ENCODE data around the gene SNTG2.

Gene SNTG2

GRCh38 chr2:926896-927295 is 23.8 kb upstream of the SNTG2 start:
- no peak for DNase-seq (ENCODE audit: low spot score)

DNA sequence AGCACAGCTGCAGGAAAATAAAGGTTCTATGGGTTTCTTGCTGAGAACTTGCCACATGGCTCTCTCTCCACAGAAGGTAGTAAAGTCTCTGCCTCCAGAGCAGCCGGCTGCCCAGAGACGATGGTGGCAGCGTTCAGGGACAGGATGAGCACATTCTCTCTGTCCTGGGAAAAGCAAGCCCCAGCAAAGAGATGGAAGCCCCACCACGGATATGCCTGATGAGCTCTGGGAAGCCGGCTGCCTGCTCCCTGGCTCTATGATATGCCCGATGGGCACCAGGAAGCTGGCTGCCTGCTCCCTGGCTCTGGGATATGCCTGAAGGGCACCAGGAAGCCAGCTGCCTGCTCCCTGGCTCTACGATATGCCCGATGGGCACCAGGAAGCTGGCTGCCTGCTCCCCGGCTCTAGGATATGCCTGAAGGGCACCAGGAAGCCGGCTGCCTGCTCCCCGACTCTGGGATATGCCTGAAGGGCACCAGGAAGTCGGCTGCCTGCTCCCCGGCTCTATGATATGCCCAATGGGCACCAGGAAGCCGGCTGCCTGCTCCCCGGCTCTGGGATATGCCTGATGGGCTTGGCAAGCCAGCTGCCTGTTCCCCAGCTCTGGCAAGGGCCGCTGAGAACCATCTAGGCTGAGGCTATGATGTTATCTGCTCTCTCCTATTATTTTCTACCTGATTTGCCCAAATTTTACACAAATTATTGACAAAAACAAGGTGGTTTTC is 21.5 kb upstream of the SNTG2 start:
- DNase-seq (ENCODE audit: low spot score) = no peak

DNA sequence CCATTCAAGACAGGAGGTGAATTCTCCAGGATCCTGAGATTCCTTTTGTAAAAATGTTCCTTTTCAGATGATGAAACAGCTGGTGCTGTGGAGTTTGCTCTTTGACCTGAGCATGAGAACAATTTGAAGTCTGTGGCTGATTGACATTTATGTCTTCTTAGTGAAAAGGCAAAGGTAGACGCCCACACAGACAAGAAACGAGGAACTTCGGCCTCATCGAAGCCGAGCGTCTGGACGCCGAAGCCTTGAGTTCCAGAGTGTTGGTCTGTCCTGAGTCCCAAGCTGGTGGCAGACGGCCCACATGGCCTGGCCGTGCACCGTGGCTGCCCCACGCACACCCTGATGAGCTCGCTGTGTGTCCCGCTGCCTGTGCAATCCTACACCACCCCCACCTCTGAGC is 20.7 kb upstream of the SNTG2 start:
- DNase-seq (ENCODE audit: low spot score) = no peak

DNA sequence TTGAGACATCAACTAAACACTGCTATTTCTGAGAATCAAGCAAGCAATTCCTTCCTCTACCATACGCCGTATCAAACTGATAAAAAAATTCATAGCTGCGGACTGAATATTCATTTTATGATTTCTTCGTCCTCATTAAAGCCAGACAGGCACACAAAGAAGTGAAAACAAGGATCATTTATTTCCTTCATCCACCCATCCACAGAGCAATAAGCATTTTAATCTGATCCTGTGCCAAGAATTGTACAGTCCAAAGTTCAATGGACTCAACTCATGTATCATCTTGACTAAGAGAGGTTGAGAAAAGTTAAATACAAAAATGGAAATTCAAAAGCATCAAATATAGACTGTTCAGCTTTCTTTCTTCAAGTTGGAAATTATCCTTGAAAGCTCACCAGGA is 19.7 kb upstream of the SNTG2 start:
- no peak for DNase-seq (ENCODE audit: low spot score)

DNA sequence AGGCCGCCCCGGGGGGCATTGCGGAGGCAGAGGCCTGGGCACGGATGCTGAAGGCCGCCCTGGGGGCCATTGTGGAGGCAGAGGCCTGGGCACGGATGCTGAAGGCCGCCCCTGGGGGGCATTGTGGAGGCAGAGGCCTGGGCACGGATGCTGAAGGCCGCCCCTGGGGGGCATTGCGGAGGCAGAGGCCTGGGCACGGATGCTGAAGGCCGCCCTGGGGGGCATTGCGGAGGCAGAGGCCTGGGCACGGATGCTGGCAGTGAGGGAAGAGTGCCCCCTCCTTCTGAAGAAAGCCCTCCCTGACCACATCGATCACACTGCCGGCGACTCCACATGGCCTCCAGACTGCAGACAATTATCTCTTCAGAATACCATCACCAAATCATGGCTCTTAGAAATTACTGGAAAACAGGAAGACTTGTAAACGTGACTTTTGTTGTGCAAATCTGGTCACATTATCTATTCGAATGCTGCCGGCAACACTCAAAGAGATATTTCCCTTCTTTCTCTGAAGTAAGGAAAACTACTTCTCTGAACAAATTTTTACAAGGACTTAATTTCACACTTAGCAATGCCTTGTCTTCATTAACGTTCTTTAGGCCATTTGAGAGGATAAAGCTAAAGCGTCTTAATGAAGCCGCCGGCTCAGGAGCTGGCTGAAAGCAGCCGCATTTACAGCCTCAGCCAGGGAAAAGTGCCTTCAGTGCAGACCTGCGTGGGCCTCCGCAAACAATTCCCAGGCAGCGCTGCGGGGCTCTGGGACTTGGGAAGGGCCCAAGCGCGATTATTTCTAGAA is 18.1 kb upstream of the SNTG2 start:
- no peak for DNase-seq (ENCODE audit: low spot score)

GRCh38 chr2:933734-934295 is 16.8 kb upstream of the SNTG2 start:
- DNase-seq (ENCODE audit: low spot score) = no peak

GRCh38 chr2:937530-937929 is 13.1 kb upstream of the SNTG2 start:
- no peak for DNase-seq (ENCODE audit: low spot score)

DNA sequence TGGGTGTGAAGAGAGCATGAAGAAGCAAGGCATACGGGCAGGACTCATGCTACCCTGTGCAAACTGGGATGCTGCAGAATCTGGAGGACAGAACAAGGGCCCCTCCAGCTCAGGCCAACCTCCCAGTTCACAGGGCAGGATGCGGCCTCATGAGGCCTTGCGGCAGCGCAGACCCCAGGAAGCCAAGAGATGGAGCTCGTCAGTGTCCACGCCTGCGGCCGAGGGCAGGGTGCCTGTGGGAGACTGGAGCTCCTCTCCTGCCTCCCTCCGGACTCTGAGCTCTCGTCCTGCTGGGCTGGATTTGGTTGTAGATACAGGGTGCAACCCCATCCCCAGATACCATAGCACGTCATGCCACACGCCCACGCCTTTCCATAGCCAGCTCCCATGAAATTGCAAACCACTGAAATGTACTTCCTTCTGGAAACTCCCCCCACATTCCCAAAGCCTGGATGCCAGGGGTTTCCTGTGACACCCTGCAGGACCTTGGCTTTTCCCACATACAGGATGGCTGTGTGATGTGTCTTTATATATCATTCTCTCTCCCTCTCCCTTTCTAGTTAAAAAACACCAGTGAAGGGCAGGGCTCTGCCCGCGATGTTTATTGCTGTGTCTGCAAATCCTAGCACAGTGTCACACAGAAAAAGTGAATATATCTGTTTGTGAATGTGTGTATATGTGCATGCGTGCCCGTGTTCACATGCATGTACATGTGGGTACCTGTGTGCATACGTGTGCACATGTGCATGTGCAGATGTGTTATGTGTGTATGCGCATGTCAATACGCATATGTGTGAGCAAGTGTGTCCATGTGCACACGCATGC is 12.3 kb upstream of the SNTG2 start:
- DNase-seq (ENCODE audit: low spot score) = peak; percentile 12

DNA sequence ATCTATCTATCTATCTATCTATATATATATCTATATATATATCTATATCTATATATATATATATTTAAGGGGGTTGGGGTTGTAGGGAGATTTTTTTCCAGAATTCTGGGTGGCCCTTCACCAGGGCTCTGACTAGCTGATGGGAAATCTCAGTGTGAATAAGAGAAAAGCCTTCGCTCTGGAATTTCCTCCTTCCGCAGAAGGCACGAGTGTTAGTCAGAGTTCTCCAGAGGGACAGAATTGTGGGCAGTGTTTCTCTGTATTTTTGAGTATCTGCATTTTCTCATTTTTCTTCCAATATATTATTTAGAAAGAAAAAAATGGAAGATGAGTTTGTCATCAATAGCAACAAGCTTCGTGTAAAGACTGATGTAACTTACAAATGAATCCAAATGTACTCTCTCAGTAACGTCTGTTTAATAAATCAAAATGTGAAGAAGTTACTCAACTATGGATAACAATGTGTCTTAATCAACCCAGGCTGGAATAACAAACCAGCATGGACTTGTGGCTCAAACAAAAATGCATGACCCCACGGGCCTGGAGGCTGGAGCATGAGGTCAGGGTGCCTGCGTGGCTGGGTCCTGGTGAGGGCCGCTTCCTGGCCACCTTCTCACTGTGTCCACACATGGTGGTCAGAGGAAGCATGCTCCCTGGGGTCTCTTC is 10.6 kb upstream of the SNTG2 start:
- no peak for DNase-seq (ENCODE audit: low spot score)

GRCh38 chr2:941871-942270 is 8.8 kb upstream of the SNTG2 start:
- DNase-seq (ENCODE audit: low spot score) = no peak

- no peak for DNase-seq (ENCODE audit: low spot score)
Observed at GRCh38 chr2:942775-943460, 7.7 kb upstream of the SNTG2 start.

DNA sequence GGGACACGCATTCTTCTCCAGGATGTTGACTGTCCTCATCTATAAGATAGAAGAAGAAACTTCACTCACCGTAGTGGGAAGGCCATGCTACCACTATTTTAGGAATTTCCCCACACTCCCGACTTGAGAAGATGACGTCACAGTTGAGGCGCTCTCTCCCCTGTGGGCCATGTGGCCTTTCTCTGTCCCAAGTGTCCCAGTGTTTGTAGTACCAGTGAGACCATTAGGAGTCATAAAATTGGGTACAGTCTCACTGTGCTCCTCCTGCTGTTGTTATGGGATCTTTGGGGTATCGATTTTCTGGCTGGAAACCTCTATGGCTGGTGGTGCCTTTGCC is 7.2 kb upstream of the SNTG2 start:
- no peak for DNase-seq (ENCODE audit: low spot score)

DNA sequence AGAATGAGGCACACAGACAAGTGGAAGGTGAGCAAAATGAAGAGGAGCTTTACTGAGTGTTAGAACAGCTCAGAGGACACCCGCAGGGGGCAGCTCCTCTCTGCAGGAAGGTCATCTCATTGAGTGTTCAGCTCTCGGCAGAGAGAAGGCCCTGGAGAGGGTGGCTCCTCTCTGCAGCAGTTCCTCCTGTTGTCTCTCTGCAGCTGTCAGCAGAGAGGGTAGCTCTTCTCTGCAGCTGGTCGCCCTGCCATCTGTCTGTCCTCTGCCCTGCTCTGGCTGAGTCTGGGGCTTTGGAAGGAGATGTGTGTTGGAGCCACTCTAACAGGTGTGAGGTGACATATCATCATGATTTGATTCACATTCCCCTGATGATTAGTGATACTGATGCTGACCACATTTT is 6.8 kb upstream of the SNTG2 start:
- no peak for DNase-seq (ENCODE audit: low spot score)

DNA sequence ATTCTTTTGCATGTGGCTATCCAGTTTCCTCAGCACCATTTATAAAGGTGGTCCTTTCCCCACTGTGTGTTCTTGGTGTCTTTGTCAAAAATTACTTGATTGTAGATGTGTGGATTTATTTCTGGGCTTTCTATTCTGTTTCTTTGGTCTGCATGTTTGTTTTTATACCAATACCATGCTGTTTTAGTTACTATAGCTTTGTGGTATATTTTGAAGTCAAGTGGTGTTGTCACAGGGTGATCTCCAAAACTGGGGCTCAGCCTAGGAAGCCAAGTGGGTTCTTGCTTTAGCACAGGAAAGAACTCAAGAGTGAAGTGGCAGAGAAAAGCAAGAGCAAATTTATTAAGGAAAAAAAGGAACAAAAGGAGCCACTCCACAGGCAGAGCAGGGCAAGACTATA is 6.0 kb upstream of the SNTG2 start:
- DNase-seq (ENCODE audit: low spot score) = no peak

GRCh38 chr2:945104-945503 is 5.5 kb upstream of the SNTG2 start:
- DNase-seq (ENCODE audit: low spot score) = no peak

DNA sequence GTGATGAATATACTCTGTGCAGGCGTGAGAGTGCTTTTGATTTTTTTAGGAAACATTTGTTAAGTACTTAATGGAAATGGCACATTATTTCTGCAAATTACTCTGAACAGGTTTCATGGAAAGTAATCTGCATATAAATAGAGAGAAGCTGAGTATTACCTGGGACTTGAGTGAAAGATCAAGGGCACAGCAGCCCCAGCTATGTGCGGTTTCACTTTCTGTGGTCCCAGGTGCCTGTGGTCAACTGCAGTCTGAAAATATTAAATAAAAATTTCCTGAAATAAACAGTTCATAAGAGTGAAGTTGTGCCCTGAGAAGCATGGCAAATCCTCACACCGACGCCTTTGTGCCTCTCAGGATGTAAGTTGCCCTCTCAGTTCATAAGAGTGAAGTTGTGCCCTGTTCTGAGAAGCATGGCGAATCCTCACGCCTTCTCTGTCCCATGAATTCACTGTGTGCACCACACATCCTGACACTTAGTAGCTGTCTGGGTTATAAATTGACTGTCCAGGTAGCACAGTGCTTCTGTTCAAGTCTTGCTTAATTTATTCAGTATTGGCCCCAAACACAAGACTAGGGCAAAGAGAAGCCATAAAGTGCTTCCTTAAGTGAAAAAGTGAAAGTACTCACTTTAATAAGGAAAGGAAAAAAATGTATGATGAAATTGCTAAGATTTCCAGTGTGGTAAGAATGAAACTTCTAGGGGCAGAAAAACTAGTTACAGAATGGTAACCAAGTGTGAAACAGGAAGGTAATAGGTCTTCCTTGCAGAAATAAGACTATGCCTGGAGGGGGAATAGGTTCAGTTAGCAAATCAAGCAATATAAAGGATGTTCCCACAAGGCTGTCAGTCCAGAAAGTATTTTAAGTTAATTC is 4.3 kb upstream of the SNTG2 start:
- DNase-seq (ENCODE audit: low spot score) = peak; percentile 49

- no peak for DNase-seq (ENCODE audit: low spot score)
Observed at GRCh38 chr2:949384-950079, 1.1 kb upstream of the SNTG2 start.

DNA sequence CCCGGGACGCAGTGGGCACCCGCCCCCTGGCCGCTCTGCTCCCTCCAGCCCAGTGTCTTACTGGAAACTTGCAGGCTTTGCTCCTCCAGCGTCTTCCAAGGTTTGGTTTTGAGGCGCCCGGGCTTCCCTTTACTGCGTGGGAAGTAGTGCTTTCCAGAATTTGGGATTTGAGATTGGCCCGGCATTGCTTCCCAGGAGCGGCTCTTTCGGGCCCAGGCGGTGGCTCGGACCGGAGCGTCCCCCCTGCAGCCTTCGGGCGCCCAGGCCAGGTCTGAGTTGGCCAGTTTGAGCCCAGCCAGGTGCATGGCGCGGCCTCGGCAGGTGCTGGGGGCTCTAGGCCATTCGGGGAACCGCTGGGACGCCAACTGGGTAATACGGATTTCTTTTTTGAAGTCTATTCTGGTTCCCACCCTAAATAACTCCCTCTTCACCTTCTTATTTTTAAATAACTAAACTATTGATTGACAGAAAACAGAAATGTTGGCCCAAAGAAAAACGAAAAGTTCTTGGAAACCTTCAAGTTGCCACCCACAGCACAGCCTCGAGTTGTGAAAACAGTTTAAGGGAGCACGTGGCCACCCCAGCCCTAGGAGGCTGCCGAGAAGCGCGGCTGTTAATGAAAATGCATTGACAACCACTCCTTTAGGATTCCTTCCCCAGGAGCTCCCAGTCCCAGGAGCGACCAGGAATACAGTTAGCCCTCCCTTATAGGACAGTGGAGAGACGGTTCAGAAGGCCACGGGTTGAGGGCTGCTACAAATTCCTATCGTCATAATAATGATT is 766 bp downstream of the SNTG2 start:
- no peak for DNase-seq (ENCODE audit: low spot score)

- no peak for DNase-seq (ENCODE audit: low spot score)
Observed at GRCh38 chr2:953408-953807, 2.8 kb downstream of the SNTG2 start.

Data from SW480 (cell line).